ENCODE data around the gene DIPK2B.

DIPK2B gene, protein sequence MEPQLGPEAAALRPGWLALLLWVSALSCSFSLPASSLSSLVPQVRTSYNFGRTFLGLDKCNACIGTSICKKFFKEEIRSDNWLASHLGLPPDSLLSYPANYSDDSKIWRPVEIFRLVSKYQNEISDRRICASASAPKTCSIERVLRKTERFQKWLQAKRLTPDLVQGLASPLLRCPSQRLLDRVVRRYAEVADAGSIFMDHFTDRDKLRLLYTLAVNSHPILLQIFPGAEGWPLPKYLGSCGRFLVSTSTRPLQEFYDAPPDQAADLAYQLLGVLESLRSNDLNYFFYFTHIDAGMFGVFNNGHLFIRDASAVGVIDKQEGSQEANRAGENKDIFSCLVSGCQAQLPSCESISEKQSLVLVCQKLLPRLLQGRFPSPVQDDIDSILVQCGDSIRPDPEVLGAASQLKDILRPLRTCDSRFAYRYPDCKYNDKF

DNA sequence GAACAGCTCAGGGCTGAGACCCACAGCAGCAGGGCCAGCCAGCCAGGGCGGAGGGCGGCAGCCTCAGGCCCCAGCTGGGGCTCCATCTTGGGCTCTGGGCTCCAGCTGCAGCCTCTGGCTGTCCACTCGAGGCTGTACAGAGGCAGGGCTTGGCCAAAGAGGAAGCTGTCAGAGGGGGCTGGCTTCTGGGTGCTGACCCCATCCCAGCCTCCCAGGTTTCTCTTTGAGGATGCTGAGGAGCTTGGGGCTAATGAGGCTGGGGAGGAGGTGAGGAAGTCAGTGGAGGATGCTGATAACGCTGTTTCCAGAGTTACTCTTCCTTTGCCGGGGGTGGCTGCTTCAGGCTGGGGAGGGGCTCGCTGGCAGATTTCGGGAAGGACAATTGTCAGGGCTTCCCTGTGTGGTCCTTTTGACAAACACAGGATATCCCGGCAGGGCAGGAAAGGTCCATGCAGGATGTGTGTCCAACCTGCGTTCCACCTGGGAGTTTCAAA, at the start of gene DIPK2B:
TSS of gene DIPK2B (minus strand) at position 136 of the 494 bp plus-strand sequence. CDS start at position 86, 50 bp downstream.
- no peak for DNase-seq

DNA sequence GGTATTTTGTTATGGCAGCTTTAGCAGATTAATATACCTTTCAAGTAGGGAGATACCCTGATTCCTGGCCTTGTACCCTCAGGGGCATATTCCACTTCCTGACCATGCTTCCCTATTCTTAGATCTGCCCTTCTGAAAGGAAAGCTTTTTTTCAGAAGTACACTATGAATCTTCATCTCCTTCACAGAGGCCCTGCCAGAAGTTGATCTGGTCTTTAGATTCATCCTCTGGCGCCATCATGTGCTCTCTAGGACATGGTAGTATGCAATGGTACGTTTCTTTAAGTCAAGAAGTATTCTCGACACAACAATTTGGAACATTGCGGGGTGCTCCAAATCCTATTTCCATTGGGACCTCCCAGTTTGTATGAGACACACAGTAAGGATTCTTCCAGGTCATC, 39.6 kb upstream of the DIPK2B start:
- no peak for DNase-seq

DNA sequence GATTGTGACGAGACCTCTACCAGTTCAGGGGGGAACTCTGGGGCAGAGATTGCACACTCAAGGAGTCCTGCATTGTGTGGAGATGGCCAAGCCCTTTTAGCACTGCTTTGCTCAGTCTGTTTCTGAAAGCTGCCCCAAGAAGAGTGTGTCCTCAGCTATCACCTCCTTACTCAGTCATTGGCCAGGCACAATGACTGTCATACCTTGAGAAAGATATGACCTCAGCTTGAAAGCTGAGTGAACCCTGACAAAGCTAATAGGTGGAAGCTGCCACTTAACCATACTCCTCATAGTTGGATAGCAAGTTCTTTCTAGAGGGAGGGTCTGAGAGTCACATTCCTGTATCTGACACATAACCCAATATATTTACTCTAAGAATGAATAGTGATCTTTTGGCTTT, 37.8 kb upstream of the DIPK2B start:
- no peak for DNase-seq

DNA sequence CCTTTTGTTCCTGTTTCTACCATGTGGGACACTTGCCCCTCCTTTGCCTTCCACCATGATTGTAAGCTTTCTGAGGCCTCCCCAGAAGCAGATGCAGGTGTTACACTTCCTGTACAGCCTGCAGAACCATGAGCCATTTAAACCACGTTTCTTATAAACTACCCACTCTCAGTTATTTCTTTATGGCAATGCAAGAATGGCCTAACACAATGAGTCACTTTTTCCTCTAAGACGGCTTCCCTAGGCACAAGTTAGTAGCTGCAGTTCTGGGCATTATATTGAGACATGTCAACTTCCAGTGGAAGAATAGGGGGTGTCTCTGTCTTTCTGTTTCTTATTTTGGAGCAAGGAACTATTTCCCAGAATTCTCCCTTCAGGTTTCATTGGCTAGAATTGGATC, 32.9 kb upstream of the DIPK2B start:
- peak; percentile 9 to 17 for DNase-seq

DNA sequence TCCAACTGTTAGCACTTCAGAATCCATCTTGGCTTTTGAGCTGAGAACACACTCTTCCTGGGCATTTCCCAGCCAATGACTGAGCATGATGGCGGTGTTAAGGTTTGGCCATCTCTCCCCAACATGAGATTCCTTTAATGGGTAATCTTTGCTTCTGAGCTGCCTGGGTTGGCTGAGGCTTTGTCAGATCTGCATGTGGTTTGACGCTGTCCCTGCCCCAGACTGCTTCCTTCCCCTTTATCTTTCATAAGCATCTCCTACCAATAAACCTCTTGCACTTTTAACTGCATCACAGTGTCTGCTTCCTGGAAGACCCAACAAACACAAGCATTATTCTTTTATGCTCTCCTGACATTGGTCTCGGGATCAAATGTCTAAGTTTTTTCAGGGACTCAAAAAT, 31.5 kb upstream of the DIPK2B start:
- peak in 1 of 2 donors; percentile 7 for DNase-seq

DNA sequence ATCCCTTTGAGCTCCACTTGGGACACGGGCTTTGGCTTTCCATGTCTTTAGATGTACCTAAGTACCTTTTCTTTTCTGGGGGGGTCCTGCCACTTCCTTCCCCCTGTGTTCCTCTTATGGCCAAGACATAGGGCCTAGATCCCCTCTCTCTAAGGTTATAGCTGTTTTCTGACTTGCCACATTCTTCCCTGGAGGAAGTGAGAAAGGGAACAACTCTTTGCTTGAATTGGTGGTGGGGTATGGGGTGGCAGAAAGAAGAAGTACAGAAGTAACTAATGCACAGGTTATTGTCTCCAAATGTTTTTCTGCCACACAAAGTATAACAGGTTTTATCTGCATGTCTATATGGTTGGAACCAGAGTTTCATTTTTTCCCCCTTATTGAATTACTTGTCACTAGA, 29.7 kb upstream of the DIPK2B start:
- peak in 1 of 2 donors; percentile 14 for DNase-seq

DNA sequence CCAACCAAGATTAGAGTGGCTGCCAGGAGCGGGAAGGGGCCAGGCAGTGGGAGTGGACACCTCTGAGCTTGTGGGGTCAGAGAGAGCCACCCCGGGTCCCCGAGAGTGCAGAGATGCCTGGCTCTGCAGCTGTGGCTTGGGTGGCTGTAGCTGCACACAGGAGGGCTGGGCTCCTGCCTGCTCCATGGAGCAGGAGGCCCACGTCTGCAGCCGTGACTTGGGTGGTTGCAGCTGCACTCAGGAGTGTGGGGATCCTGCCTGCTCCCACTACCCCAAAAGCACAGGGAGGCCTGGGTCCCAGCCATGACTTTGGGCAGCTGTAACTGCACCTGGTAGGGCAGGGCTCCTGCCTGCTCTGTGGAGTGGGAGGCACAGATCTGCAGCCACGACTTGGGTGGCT, 28.7 kb upstream of the DIPK2B start:
- no peak for DNase-seq

DNA sequence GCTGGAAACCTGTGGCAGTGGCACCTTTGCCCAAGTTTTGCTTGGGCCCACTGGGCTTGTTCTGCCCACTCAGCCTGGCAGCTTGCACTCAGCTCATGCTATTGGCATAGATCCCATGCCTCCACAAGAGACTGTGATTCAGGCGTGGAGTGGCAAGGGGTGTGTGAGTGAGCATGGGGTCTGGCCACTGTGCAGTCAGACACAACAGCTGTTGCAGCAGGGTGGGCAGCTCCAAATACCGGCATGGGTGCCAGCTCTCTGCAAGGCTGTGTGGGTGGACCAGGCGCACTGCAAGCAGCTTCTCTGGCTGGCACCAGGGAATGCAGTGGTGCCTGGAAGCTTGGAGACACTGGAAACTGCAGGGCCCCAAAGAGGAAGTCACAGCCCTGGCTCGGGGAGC, 27.4 kb upstream of the DIPK2B start:
- DNase-seq = no peak

DNA sequence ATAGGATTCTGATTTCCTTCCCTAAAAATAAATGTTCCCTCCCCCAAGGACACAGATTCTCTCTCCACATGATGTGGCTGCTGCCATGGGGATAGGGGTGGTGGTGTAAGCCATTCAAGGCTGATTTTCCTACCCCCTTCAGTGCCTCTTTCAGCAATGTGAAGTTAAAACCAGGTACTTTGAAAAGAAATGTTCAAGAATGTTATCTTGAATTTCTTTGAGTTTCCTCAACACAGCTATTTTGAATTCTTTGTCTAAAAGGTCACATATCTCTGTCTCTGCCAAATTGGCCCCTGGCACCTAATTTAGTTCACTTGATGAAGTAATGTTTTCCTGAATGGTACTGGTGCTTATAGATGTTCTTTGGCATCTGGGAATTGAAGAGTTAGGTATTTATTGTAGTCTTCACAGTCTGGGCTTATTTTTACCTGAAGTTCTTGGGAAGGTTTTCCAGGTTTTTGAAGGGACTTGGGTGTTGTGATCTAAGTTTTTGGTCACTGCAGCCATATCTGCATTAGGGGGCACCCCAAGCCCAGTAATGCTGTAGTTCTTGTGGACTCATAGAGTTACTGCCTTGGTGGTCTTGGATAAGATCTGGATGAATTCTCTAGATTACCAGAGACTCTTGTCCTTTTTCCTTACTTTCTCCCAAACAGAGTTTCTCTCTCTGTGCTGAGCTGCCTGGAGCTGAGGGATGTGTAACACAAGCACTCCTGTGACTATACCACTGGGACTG, 7.6 kb upstream of the DIPK2B start:
- no peak for DNase-seq

DNA sequence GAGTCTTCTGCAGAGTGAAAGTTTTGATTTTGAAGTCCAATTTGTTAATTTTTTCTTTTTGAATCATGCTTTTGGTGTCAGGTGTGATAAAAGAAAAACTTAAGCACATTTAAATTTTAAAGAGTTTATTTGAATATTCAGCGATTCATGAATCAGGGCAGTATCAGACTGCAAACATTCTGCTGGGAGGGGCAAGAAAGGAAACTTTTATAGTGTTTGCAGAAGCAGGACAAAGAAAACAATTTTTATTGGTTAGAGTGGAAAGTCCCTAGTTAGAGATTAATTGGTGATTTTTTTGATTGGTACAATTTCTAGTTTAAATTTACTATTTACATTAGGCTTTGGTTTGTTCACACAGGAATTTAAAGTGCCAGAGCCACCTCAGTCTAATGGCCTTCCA, 1.5 kb upstream of the DIPK2B start:
- no peak for DNase-seq

DNA sequence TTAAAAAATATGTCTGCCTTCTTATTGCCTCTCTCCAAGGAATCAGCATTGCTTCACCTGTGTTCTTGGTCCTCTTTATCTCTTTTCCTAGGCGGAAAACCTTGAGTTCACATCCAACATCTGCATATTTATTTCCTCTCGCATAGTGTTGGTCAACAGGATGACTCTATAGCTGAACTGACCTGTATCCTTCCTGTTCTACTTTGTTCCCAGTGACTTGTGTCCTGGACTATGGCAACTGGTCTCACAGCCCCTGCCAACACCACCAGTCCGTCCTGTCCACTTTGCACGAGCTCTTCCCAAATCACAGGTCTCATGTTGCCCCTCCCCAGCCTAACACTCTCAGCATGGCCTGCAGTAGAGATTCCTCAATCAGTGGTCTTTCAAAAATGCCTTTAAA, 2.0 kb downstream of the DIPK2B start:
- DNase-seq = no peak

DNA sequence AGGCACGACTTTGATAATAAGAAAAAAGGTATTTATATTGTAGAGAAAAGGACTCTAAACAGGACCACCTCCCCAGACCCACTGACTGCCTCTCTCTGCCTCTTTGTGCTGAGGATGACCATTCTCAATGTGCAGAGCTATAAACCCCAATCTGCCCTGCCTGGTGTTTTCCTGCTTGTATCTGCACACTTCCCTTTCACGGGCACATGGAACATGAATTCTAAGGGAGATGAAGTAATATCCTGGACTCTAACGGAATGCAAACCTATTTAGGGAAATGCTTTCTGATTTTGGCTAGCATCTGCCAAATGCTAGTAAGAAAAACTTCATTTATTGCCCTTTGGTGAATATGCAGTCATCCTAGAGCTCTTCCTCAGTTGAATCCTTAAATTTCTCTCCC, 2.4 kb downstream of the DIPK2B start:
- peak in 1 of 2 donors; percentile 1 for DNase-seq

DNA sequence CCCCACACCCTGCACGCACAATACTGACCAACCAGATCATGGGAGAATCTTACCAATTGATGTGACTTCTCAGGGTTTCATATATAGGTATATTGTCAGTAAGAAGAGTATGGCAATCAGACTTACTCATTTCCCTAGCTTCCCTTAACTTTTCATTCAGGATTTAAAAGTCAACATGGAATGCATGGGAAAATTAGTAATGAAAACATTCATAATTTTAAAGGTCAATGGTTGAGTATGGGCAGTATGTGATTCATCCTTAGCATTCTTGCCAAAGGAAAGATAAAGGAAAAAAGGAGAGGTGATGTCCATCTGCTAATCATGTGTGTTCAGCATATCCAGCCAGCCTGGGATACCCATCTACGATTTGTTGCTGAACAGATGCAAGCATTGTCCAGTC, 4.0 kb downstream of the DIPK2B start:
- no peak for DNase-seq

DNA sequence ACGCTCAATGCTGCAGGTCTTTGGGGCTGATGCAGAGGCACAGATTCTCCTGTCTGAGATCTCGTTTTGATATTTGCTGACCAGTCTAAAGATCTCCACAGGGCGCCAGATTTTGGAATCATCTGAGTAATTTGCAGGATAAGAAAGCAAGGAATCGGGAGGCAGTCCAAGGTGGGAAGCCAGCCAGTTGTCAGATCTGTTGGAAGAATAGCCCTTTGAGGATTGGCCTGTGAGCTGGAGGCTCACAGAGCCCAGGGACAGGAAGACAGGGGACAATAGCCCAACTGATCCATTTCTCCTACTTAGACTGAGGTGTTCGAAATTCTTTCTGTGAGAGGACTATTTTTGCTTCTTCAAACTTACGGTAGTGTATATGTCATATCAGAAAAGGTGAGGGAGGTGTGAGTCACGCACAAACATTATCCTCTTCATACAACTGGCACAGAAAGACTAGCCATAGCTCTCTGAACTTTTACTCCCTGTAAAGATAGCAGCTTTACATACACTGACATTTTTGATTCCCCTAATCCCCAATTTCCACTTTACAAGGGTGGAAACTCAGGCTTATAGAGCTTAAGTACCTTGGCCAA, 8.8 kb downstream of the DIPK2B start:
- no peak for DNase-seq

DNA sequence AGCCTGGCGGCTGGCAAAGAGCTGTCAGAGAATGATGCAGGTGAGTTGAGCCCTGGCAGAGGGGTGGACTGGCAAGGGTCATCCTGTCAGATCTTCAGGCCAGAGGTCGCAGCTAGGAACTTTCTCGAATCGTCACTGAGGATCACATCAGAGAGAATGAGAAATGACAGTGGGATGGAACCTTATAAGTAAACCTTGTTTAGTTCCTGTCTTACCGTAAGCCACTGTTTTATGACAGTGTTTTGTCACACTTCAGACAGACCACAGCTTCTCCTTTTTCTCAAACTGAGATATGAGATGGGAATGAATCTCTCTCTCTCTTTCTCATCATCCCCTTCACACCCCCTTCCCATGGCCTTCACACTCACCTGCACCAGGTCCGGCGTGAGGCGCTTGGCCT, 9.3 kb downstream of the DIPK2B start:
- DNase-seq = no peak

DNA sequence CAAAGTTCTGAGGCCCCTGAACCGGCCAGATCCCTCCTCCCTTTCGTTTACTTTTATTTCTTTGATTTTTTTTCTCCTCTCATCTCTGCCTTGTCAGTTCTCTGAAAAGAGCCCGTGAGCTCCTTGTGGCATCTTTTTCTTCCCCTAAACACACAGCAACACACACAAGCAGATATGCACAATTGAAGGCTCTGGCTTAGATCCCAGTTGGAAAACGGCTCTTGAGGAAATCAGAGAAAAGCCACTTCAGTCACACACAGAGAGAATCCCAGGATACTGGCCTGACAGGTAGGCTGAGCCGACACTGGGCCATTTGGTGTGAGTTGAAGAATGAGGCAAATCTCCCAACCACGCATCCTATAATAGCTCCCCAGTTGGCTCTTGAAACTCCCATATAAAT, 12.9 kb downstream of the DIPK2B start:
- no peak for DNase-seq

DNA sequence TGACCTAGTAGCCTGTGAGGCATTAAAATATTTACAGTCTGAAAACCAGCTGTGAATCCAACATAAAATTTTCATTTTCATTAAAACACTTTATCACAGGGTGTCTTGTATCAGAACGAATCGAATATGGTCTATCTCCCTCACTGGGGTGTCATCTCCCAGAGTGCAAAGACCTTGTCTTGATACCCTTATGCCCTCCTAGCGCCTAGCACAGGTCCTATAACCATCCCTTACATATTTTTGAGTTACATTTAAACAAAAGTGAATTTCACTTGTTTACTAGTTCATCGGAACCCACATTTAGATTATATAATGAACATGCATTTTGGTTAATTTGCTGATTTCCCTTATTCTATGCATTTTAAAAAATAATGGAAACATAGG, 14.0 kb downstream of the DIPK2B start:
- DNase-seq = no peak

DNA sequence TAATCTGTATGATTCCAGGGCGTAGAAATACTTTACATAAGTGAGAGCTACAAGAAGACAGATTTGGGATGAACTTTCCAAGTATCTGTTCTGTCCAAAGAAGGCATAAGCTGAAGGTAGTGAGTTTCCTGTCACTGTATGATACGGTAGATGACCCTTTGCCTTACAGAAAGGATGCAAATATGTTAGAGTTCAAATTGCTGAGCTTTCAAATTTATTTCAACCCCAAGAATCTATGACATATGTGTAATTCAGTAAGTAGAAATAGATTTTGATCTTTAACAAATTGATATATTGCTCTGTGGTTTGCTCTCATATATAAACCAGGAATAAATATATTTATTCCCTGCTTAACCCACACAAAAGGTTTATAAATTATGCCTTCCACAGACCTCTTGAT, 16.5 kb downstream of the DIPK2B start:
- no peak for DNase-seq

DNA sequence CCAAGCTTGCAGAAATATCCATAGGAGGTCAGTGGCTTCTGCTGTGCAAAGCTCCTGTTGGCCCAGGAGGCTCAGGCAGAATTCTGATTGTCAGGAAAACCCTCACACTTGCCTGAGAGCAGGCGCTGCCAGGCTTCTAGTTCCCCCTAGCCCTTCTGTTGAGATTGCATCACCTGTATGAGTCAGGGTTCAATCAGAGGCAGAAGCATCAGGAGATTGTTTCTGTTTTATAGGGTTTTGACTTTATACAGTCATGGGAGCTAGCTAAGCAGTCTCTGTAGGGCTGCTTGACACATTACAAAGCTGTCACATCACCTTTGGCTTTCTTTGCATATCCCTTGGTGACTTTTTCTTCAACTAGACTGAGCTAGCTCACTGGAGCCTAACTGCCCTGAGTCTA, 27.8 kb downstream of the DIPK2B start:
- peak; percentile 58 to 76 for DNase-seq

DNA sequence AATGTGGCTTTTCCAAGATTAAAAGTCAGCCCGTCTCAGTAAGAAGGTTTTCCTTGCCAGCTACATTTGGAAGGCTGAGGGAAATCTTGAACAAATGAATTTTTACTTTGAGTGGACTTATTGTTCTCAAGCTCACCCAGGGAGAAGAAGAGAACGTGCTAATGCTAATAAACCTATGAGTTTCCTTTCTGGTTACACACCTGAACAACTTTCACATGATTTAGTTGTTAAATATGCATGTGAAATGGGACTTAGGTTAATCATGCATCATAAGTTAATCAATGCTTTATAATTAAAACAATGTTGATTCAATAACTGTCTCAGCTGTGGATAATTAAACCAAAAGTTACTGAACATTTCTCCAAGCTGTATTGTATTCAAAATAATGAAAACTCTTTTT, 33.9 kb downstream of the DIPK2B start:
- no peak for DNase-seq

DNA sequence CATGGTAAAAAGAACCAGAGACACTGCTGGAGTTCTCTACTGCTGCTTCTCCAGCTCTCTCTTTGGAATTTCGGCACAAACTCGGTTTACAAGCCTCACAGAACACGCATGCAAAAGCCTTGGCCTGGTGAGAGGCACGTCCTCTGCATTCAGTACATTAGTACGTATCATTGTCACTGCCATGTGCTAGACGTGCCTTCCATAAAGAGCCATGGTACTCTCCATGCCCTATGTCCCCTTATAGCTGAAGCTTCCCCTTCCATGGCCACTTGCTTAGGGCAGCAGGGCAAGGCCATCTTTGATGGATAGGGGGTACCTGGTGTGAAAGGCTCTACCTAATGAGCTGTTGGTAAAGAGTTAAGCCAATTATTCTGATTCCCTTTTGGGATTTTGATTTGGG, 35.0 kb downstream of the DIPK2B start:
- DNase-seq = no peak

DNA sequence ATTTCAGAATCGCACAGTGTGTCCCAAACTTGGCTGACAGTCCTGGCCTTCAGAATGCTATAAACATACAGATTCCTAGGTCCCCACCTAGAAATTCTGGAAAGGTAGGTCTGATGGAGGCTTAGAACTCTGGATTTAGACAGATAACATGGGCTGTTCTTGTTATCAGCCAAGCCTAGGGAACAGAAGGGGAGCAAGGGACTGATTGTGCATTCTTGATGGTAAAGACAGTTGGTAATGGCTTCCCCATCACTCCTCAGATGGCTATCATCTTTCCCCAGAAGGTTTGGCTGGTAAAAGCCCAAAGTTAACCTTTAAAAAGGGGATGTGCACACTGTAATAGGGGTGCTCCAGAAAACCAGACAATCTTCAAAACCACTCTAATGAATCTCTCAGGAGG, 35.7 kb downstream of the DIPK2B start:
- no peak for DNase-seq

DNA sequence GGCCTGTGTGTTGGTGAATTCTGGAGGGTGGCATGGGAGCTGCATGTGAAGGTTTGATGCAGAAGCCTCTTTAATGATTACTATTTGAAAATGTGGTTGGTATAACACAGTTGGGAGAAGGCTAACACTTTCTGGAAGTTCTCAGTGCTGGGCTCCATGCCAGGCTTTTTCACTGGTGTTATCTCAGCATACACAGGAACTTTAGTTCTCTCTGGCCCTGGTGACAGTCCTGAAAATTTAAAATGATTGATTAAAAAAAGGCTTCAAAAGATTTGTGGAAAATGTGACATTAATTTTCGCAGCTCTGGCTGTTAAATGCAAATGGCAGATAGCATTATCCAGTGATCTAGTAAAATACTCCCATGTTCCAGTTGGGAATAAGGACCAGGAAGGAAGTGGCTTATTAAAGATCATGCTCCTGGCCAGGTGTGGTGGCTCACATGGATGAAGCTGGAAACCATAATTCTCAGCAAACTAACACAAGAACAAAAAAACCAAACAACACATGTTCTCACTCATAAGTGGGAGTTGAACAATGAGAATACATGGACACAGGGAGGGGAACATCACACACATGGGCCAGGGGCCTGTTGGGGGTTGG, 36.6 kb downstream of the DIPK2B start:
- DNase-seq = no peak
